ENCODE results near the gene SH3RF3.

Gene SH3RF3

DNA sequence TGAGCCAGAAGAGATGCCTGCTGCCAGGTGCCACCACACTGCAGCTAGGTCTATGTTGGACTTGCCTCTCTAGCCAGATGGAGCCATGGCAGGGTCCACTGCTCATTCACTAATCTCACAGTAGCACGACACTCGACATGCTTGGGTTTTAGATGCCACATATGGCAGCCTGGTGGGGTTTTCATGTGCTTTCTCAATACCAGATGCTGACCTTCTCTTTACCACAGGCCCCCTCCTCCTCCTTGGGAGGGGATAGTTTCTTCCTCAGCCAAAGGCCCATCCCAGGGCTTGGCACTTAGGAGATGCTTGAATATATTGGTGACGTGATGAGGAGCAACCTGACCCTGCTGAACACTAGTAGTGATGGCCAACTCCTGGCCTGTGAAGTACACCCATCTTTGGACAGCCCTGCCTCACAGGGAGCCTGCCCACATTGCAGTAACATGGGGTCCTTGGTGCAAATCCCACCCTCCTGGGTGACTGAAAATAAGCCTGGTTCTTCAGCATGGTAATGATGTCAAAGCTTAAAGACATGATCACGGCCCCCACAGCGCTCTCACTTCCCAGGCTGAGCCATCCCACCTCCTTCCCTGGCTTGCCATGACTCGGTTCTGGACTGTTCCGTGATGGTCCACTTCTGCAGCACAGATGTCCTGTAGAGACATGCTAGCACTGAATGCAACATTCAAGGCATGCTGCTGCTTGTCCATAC, 227.5 kb downstream of the SH3RF3 start:
- Mint-ChIP-seq H3K9me3 (peaks cover 52% of the 10 kb centered on the region), H3K27me3 (ENCODE audit: low read depth, poor library complexity) (peaks cover 6% of the 10 kb centered on the region), H3K27ac (no peak overlapping the region), H3K4me1 (peaks cover 8% of the 10 kb centered on the region), H3K4me3 (no peak overlapping the region), H3K36me3 (ENCODE audit: low read depth) (peaks cover 48% of the 10 kb centered on the region)
- no peak for DNase-seq
- TF ChIP-seq, protein P1, sequence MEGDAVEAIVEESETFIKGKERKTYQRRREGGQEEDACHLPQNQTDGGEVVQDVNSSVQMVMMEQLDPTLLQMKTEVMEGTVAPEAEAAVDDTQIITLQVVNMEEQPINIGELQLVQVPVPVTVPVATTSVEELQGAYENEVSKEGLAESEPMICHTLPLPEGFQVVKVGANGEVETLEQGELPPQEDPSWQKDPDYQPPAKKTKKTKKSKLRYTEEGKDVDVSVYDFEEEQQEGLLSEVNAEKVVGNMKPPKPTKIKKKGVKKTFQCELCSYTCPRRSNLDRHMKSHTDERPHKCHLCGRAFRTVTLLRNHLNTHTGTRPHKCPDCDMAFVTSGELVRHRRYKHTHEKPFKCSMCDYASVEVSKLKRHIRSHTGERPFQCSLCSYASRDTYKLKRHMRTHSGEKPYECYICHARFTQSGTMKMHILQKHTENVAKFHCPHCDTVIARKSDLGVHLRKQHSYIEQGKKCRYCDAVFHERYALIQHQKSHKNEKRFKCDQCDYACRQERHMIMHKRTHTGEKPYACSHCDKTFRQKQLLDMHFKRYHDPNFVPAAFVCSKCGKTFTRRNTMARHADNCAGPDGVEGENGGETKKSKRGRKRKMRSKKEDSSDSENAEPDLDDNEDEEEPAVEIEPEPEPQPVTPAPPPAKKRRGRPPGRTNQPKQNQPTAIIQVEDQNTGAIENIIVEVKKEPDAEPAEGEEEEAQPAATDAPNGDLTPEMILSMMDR (IDR thresholded peaks at IDR 0.05) = no peak

DNA sequence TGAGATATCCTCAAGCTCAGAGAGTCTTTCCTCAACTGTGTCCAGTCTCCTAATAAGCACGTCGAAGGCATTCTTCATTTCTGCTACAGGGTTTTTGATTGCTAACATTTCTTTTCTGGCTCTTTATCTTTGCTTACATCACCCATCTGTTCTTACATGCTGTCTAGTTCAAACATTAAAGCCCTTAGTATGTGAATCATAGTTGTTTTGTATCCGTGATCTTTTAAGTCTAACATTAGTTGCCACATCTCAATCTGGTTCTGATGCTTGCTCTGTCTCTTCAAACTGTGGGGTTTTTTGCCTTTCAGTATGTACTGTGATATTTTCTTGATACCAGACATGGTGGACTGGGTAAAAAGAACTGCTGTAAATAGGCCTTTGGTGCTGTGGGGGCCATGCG, 235.2 kb downstream of the SH3RF3 start:
- no peaks in the 10 kb centered on the region for H3K27me3 Mint-ChIP-seq (ENCODE audit: low read depth, poor library complexity)
- peaks cover 1% of the 10 kb centered on the region for H3K36me3 Mint-ChIP-seq (ENCODE audit: low read depth)
- TF ChIP-seq, protein P1 (IDR thresholded peaks at IDR 0.05) = no peak
- peaks cover 12% of the 10 kb centered on the region for H3K9me3 Mint-ChIP-seq
- no peak overlapping the region for H3K27ac Mint-ChIP-seq
- DNase-seq = no peak
- no peak overlapping the region for H3K4me3 Mint-ChIP-seq
- peaks cover 25% of the 10 kb centered on the region for H3K4me1 Mint-ChIP-seq

DNA sequence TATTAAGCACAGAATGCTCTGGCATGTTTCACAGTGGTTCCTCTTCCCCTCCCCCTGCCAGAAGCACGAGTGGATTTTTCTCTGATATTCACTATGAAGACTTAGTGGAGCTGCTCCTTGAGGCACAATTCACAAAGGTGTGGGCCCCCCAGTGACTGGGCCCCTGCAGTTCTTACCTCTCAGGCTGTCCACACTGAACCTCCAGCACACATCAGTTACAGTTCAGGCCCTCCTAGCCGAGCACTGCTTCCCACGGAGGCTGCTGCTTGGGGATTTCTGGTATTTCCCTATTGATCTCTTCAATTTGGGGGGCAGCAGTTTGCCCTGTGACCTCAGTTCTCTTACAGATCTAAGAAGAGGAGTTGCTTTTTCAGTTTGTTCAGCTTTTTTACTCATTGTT, 236.1 kb downstream of the SH3RF3 start:
- Mint-ChIP-seq H3K27ac (peak overlapping the region; percentile 72), H3K9me3 (peaks cover 6% of the 10 kb centered on the region), H3K4me3 (no peak overlapping the region), H3K36me3 (ENCODE audit: low read depth) (no peaks in the 10 kb centered on the region), H3K27me3 (ENCODE audit: low read depth, poor library complexity) (no peaks in the 10 kb centered on the region), H3K4me1 (peaks cover 34% of the 10 kb centered on the region)
- TF ChIP-seq, protein P1 (IDR thresholded peaks at IDR 0.05) = no peak
- no peak for DNase-seq

DNA sequence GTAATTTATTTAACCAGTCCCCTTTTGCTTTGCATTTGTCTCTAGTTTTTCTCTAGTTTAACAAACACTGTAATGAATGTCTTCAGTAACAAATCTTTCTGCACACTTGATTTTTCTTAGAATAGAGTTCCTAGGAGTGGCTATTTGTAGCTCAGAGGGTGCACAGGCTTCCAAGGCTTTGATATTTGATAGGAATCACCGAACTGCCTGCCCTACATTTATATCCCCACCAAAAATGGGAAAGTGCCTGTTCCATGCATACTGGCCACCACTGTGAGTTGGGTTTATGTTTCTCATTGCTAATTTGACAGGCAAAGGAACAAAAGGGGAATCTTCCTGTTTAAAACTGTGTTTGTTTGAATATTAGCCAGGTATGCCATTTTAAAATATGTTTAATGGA, 238.7 kb downstream of the SH3RF3 start:
- TF ChIP-seq, protein P1 (IDR thresholded peaks at IDR 0.05) = no peak
- Mint-ChIP-seq H3K36me3 (ENCODE audit: low read depth) (peaks cover under 1% of the 10 kb centered on the region), H3K27ac (peak overlapping the region; percentile 53), H3K4me1 (peaks cover 47% of the 10 kb centered on the region), H3K4me3 (no peak overlapping the region), H3K27me3 (ENCODE audit: low read depth, poor library complexity) (peaks cover 3% of the 10 kb centered on the region), H3K9me3 (no peaks in the 10 kb centered on the region)
- DNase-seq = no peak

DNA sequence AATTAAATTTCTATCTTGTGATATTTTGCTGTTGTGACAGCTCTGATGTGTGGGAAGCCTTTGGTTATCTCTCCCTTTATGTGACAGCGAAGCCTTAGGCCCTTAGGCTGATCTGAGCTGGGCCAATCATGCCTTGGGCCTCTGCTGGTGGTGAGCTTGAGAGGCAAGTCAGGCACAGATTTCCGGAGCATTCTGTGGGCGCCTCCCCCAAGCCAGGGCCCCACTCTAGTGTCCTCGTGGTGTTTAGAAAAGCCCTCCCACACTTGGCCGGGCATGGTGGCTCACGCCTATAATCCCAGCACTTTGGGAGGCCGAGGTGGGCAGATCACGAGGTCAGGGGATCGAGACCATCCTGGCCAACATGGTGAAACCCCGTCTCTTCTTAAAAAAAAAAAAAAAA, 239.8 kb downstream of the SH3RF3 start:
- H3K4me3 Mint-ChIP-seq = no peak overlapping the region
- no peak overlapping the region for H3K27ac Mint-ChIP-seq
- H3K4me1 Mint-ChIP-seq = peaks cover 47% of the 10 kb centered on the region
- H3K9me3 Mint-ChIP-seq = no peaks in the 10 kb centered on the region
- no peak for DNase-seq
- H3K27me3 Mint-ChIP-seq (ENCODE audit: low read depth, poor library complexity) = peaks cover 3% of the 10 kb centered on the region
- H3K36me3 Mint-ChIP-seq (ENCODE audit: low read depth) = peaks cover 6% of the 10 kb centered on the region
- TF ChIP-seq, protein P1 (IDR thresholded peaks at IDR 0.05) = no peak

DNA sequence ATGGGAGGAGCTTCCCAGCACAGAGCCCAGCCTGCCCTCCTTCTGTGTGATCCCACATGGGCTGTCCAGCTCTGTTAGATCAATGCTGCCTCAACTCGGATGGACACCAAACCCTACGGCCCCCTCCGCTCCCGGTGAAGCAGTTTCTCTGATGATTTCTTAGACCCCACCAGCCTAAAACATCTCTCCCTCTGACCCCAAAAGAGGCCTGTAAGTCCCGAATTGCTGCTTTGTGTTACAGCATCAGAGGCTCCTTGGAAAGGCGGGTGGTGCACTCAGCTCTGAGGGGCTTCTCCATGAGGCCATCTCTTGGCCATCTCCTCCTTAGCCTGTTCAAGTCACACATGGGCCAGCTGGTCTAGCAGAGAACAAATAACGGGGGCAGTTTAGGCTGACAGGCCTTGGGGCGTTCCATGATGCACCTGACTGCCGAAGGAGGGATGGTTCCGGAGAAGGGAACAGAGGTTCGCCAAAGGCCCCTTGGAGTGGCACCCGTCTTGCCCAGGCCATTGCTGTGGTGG, 240.7 kb downstream of the SH3RF3 start:
- H3K4me1 Mint-ChIP-seq = peaks cover 47% of the 10 kb centered on the region
- H3K27ac Mint-ChIP-seq = peak overlapping the region; percentile 64
- no peaks in the 10 kb centered on the region for H3K9me3 Mint-ChIP-seq
- peaks cover 6% of the 10 kb centered on the region for H3K36me3 Mint-ChIP-seq (ENCODE audit: low read depth)
- no peak overlapping the region for H3K4me3 Mint-ChIP-seq
- H3K27me3 Mint-ChIP-seq (ENCODE audit: low read depth, poor library complexity) = peaks cover 3% of the 10 kb centered on the region
- TF ChIP-seq, protein P1 (IDR thresholded peaks at IDR 0.05) = no peak
- no peak for DNase-seq
